ENCODE data around the gene ESAM.

- TF ChIP-seq CTCF (conservative IDR thresholded peaks at IDR 0.05 in 1 of 2, IDR thresholded peaks at IDR 0.05 in 1 of 2; ENCODE audit: extremely low read depth in 1 of 2, insufficient read depth in 1 of 2, low read depth in 1 of 2, low read length in 2 of 2) (no peak), EZH2 (IDR thresholded peaks at IDR 0.05; ENCODE audit: borderline replicate concordance, low read length) (no peak)
Observed at GRCh38 chr11:124768914-124769313, 6.8 kb upstream of the ESAM start.
